HEK293T (cell line): ENCODE data around the gene MCM7.

Experiments used
- CTCF ChIA-PET: fragments of 350-600 bp; formaldehyde crosslinking; extraction: SDS; loops from one replicate; lab custom pipeline; 2021; ENCODE audit warnings: antibody characterized with exemption, inconsistent platforms; lab: Yijun Ruan, JAX
- POLR2A ChIA-PET: fragments of 350-600 bp; formaldehyde crosslinking; extraction: SDS; loops from one replicate; lab custom pipeline; 2020; ENCODE audit warnings: antibody characterized with exemption, inconsistent platforms; lab: Yijun Ruan, JAX
- DNase-seq: peaks from one replicate; pipeline ENCODE4 v3.0.0; 2012; ENCODE audit warnings: mixed read lengths; ENCODE audit errors: extremely low spot score
- ARNT ChIP-seq: fragments of 450-650 bp; IDR thresholded peaks from 2 replicates; pipeline ENCODE4 v1.6.1; 2017; ENCODE audit warnings: mild to moderate bottlenecking
- BHLHE40 ChIP-seq: fragments of 450-650 bp; IDR thresholded peaks from 2 replicates; pipeline ENCODE4 v1.6.1; 2016; ENCODE audit warnings: mild to moderate bottlenecking, moderate library complexity, borderline replicate concordance
- CTBP1 ChIP-seq: fragments of 450-650 bp; IDR thresholded peaks from 2 replicates; pipeline ENCODE4 v1.6.1; 2016; ENCODE audit warnings: borderline replicate concordance
- ELF4 ChIP-seq: fragments of 450-650 bp; IDR thresholded peaks from 2 replicates; pipeline ENCODE4 v1.6.1; 2017; ENCODE audit warnings: antibody characterized with exemption
- FOXA1 ChIP-seq: fragments of 450-650 bp; IDR thresholded peaks from 2 replicates; pipeline ENCODE4 v1.6.1; 2016; ENCODE audit warnings: mild to moderate bottlenecking
- FOXK2 ChIP-seq: fragments of 450-650 bp; IDR thresholded peaks from 2 replicates; pipeline ENCODE4 v1.6.1; 2016; ENCODE audit warnings: mild to moderate bottlenecking
- FOXM1 ChIP-seq: fragments of 450-650 bp; IDR thresholded peaks from 2 replicates; pipeline ENCODE4 v1.6.1; 2017; ENCODE audit warnings: mild to moderate bottlenecking, borderline replicate concordance
- HDGF ChIP-seq: fragments of 450-650 bp; IDR thresholded peaks from 2 replicates; pipeline ENCODE4 v1.6.1; 2017; ENCODE audit warnings: antibody characterized with exemption, borderline replicate concordance
- L3MBTL2 ChIP-seq: fragments of 450-650 bp; conservative IDR thresholded peaks from 2 replicates; pipeline ENCODE4 v1.6.1; 2016; ENCODE audit warnings: mild to moderate bottlenecking
- LEF1 ChIP-seq: fragments of 450-650 bp; IDR thresholded peaks from 2 replicates; pipeline ENCODE4 v1.6.1; 2017; ENCODE audit warnings: mild to moderate bottlenecking, borderline replicate concordance
- NFRKB ChIP-seq: fragments of 450-650 bp; IDR thresholded peaks from 2 replicates; pipeline ENCODE4 v1.6.1; 2016; ENCODE audit warnings: mild to moderate bottlenecking, moderate library complexity
- SP1 ChIP-seq: fragments of 450-650 bp; IDR thresholded peaks from 2 replicates; pipeline ENCODE4 v1.6.1; 2017
- SUZ12 ChIP-seq: fragments of 450-650 bp; IDR thresholded peaks from 2 replicates; pipeline ENCODE4 v1.6.1; 2016; ENCODE audit warnings: mild to moderate bottlenecking
- TARDBP ChIP-seq: fragments of 450-650 bp; IDR thresholded peaks from 2 replicates; pipeline ENCODE4 v1.6.1; 2016
- ZNF384 ChIP-seq: fragments of 450-650 bp; IDR thresholded peaks from 2 replicates; pipeline ENCODE4 v1.6.1; 2016
- TF ChIP-seq, protein P1 (sequence below): fragments of 450-650 bp; IDR thresholded peaks from 2 replicates; pipeline ENCODE4 v1.6.1; 2016

MCM7 gene

DNA sequence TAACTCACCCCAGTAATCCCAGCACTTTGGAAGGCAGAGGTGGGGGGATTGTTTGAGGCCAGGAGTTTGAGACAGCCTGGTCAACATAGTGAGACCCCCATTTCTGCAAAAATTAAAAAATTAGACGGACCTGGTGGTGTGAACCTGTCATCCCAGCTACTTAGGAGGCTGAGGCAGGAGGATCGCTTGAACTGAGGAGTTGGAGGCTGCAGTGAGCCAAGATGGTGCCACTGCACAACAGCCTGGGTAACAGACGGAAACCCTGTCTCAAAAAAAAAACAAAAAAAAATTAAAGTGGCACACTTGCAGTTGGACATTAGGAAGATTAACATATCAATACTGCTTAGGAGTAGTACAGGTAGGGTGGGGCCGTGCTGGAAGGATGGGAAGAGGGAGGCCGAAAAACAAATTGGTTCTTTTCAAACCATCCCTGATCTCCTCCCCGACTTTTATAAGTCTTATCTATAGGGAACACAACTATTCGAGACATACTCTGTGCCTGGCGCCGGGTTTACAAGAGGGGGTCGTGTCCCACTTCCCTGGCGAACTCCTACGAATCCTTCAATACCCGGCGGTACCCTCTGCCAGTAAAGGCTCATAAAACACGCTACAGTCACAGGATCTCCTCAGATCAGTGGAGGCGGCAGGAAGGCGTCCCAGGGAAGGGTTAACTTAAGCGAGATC, 17.3 kb upstream of the MCM7 start:
- no peak for DNase-seq
- TF ChIP-seq L3MBTL2 (no peak), TARDBP (no peak), BHLHE40 (no peak), LEF1 (no peak), FOXK2 (no peak), NFRKB (no peak), ZNF384 (no peak), CTBP1 (no peak)
- TF ChIP-seq, protein P1, sequence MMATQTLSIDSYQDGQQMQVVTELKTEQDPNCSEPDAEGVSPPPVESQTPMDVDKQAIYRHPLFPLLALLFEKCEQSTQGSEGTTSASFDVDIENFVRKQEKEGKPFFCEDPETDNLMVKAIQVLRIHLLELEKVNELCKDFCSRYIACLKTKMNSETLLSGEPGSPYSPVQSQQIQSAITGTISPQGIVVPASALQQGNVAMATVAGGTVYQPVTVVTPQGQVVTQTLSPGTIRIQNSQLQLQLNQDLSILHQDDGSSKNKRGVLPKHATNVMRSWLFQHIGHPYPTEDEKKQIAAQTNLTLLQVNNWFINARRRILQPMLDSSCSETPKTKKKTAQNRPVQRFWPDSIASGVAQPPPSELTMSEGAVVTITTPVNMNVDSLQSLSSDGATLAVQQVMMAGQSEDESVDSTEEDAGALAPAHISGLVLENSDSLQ = no peak
- ChIA-PET CTCF (no interaction called here), POLR2A (interaction anchor here (2.0 kb wide), 1 partner anchor 17 kb away, joined by 7 read pairs; the partner anchor contains the start of genes AP4M1 and MCM7)

DNA sequence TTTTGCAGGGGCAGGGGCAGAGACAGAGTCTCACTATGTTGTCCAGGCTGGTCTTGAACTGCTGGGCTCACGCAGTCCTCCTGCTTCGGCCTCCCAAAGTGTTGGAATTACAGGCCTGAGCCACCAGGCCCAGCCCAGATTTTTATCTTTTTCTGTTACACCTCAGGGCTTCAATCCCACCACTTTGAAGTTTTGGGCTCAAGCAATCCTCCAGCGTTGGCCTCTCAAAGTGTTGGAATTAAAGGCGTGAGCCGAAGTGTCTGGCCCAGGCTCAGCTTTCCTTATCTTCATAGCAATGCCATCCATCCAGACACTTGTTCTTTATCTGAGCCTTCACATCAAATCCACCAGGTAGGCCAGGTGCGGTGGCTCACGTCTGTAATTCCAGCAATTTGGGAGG, 13.8 kb upstream of the MCM7 start:
- ChIA-PET CTCF (no interaction called here), POLR2A (interaction anchor here (5.9 kb wide), 1 partner anchor 14 kb away, joined by 40 read pairs; the partner anchor contains the start of genes AP4M1 and MCM7)
- DNase-seq = no peak
- no peak for TF ChIP-seq FOXM1
- TF ChIP-seq L3MBTL2 = no peak
- TF ChIP-seq SP1 = no peak
- TF ChIP-seq TARDBP = no peak
- no peak for TF ChIP-seq CTBP1
- TF ChIP-seq LEF1 = no peak
- TF ChIP-seq FOXA1 = no peak
- no peak for TF ChIP-seq ZNF384
- TF ChIP-seq ARNT = no peak
- no peak for TF ChIP-seq FOXK2
- TF ChIP-seq BHLHE40 = no peak
- no peak for TF ChIP-seq SUZ12
- TF ChIP-seq NFRKB = no peak

DNA sequence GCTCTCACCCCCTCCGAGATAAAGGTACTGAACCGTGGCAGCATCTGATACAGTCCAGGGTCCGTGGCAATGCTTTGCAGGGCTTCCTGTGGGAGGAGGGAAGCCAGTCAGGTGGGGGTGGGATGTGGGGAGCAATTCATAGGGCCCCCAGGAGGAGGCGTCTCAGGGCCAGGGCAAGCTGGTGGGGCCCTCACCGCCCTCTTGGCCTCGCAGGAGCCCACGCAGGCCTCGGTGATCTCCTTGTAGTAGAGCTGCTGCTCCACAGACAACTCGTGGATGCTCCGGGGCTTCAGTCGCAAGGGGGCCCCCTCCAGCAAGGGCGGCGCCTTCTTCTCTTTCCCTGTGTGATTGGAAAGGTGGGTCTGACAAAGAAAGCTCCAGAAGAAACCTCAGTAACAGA, 10.7 kb upstream of the MCM7 start:
- TF ChIP-seq ARNT = no peak
- DNase-seq = no peak
- ChIA-PET CTCF (no interaction called here), POLR2A (interaction anchor here (1.2 to 5.9 kb wide), 3 partner anchors 10 to 19 kb away, joined by 3 to 40 read pairs (median 3); partner anchors contain the start of genes AP4M1, MBLAC1 and MCM7)

DNA sequence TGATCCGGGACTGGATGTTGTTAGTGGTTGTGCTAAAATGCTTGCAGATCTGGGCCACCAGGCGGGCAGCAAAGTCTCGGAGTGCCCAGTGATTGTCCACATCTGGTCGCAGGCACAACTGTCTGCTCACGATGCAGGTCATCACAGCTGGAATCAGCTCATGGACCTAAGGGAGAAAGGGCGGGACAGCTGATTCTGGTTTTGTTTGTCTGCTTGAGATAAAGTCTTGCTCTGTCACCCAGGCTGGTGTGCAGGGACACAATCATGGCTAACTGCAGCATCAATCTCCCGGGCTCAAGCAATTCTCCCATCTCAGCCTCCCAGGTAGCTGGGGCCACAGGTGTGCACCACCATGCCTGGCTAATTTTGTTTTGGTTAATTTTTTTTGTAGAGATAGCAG, 10.0 kb upstream of the MCM7 start:
- ChIA-PET POLR2A (interaction anchor here (1.2 to 5.9 kb wide), 3 partner anchors 10 to 18 kb away, joined by 3 to 40 read pairs (median 3); partner anchors contain the start of genes AP4M1, MBLAC1 and MCM7), CTCF (no interaction called here)

DNA sequence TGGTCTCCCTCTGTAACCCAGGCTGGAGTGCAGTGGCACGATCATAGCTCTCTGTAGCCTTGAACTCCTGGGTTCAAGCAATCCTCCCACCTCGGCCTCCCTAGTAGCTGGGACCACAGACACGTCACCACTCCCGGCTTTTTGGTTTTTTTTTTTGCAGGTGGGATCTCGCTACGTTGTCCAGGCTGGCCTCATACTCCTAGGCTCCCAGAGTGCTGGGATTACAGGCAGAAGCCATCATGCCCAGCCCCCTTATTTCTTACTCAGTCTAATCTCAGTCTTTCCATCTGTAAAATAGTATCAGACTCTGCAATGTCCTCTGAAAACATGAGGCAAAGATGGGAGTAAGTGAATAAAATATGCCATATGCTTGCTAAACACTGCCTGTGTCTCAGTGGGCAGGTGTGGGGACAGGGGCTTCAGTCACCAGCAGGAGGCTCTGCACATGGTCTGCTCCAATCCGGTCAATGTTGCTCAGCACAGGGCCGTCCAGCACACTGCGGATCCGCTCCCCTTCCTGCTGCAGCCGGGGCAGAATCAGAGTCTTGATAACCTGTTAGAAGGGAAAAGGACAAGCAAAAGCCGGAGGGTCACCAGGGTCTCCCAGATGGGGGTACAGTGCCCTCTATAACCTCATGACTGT, 8.4 kb upstream of the MCM7 start:
- TF ChIP-seq, protein P1 = no peak
- TF ChIP-seq FOXM1 (no peak), FOXA1 (no peak), BHLHE40 (no peak), ZNF384 (no peak), SP1 (no peak), ELF4 (no peak), NFRKB (no peak), CTBP1 (no peak), FOXK2 (no peak), TARDBP (no peak), SUZ12 (no peak), L3MBTL2 (no peak)
- ChIA-PET POLR2A (no interaction called here), CTCF (no interaction called here)
- no peak for DNase-seq

More for the DNA sequence above, 10.0 kb upstream of the MCM7 start:
- no peak for DNase-seq
- TF ChIP-seq SUZ12 (no peak), LEF1 (no peak), L3MBTL2 (no peak), BHLHE40 (no peak), ELF4 (no peak), NFRKB (no peak), ZNF384 (no peak), FOXA1 (no peak), FOXM1 (no peak), SP1 (no peak), HDGF (no peak), ARNT (no peak), FOXK2 (no peak), CTBP1 (no peak), TARDBP (no peak)
- TF ChIP-seq, protein P1 = no peak

DNA sequence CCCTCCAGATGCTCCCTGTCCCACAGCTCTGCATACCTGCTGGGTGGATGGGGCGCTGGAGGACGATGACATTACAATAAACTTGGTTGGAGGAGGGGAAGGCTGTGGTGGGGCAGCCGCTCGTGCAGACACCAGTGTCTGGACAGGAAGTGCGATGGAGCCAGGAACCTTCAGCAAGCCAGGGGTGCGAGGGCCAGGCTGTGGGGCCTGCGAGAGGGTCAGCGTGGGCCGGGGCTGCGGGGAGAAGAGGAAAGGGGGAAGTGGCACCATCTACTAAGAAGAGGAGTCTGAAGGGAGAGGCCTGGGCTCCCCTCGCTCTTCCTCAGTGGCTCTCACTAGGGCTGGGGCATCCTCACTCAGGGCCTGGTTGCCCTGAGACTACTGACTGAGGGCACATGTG, 6.7 kb upstream of the MCM7 start:
- CTCF ChIA-PET = no interaction called here
- DNase-seq = no peak
- TF ChIP-seq TARDBP (no peak), L3MBTL2 (no peak), ARNT (no peak), CTBP1 (no peak), HDGF (no peak), FOXK2 (no peak), LEF1 (no peak), SUZ12 (no peak), ZNF384 (no peak), FOXM1 (no peak), NFRKB (no peak), BHLHE40 (no peak)
- POLR2A ChIA-PET = interaction anchor here (1.0 kb wide), 1 partner anchor 17 kb away, joined by 4 read pairs; no protein-coding TSS in a partner anchor
